DOHH2 (cell line): Measurements from ENCODE around the gene NHERF2.

Experiments used
- H3F3A ChIP-seq: fragments of 200-600 bp; sonication (generic), shearing (Covaris generic); 2 replicates; pipeline ENCODE4 v1.6.0; 2016; ENCODE audit warnings: antibody characterized with exemption, mild to moderate bottlenecking; ENCODE audit not compliant: control insufficient read depth, insufficient read depth
- H3K27ac ChIP-seq: fragments of 200-600 bp; sonication (generic); 2 replicates; pipeline ENCODE4 v1.5.1; 2014; ENCODE audit warnings: low read depth, mild to moderate bottlenecking, low read length, moderate library complexity
- H3K27me3 ChIP-seq: fragments of 200-600 bp; sonication (generic); 2 replicates; pipeline ENCODE4 v1.6.1; 2014; ENCODE audit warnings: mild to moderate bottlenecking, low read length, mixed read lengths; ENCODE audit not compliant: control insufficient read depth
- H3K36me3 ChIP-seq: fragments of 200-600 bp; sonication (generic); 2 replicates; pipeline ENCODE4 v1.6.1; 2014; ENCODE audit warnings: mild to moderate bottlenecking, low read length, moderate library complexity, mixed read lengths; ENCODE audit not compliant: control insufficient read depth
- H3K4me1 ChIP-seq: fragments of 200-600 bp; sonication (generic); 2 replicates; pipeline ENCODE4 v1.6.1; 2014; ENCODE audit warnings: mild to moderate bottlenecking, low read length, mixed read lengths; ENCODE audit not compliant: control insufficient read depth
- H3K4me2 ChIP-seq: fragments of 200-600 bp; sonication (generic); 2 replicates; pipeline ENCODE4 v1.6.0; 2014; ENCODE audit warnings: mild to moderate bottlenecking, low read length, moderate library complexity
- H3K4me3 ChIP-seq: fragments of 200-600 bp; sonication (generic); 2 replicates; pipeline ENCODE4 v1.5.1; 2014; ENCODE audit warnings: mild to moderate bottlenecking, low read length, mixed read lengths
- H3K79me2 ChIP-seq: fragments of 200-600 bp; sonication (generic); 2 replicates; pipeline ENCODE4 v1.6.1; 2014; ENCODE audit warnings: mild to moderate bottlenecking, low read length, mixed read lengths; ENCODE audit not compliant: control insufficient read depth
- H3K9me2 ChIP-seq: fragments of 200-600 bp; sonication (generic); replicated peaks from 2 replicates; pipeline ENCODE4 v1.6.1; 2014; ENCODE audit warnings: mild to moderate bottlenecking, low read length, mixed read lengths; ENCODE audit not compliant: control insufficient read depth
- H3K9me3 ChIP-seq: fragments of 200-600 bp; sonication (generic); 2 replicates; pipeline ENCODE4 v1.6.1; 2014; ENCODE audit warnings: antibody characterized with exemption, low read length, mixed read lengths; ENCODE audit not compliant: control insufficient read depth, insufficient read depth
- H4K20me1 ChIP-seq: fragments of 200-600 bp; sonication (generic); 2 replicates; pipeline ENCODE4 v1.6.0; 2014; ENCODE audit warnings: low read depth, mild to moderate bottlenecking, antibody characterized with exemption, low read length, moderate library complexity; ENCODE audit not compliant: control insufficient read depth, insufficient read depth
- EZH2phosphoT487 ChIP-seq: fragments of 200-600 bp; sonication (generic); IDR thresholded peaks from 2 replicates; pipeline ENCODE4 v1.6.1; 2017; ENCODE audit warnings: borderline replicate concordance, mild to moderate bottlenecking, antibody characterized with exemption, low read length, moderate library complexity, mixed read lengths
- TF ChIP-seq, protein P1 (sequence below): fragments of 200-600 bp; sonication (generic); IDR thresholded peaks from one replicate; pipeline ENCODE4 v1.5.1; 2014; ENCODE audit warnings: antibody characterized with exemption, mild to moderate bottlenecking, low read depth, low read length; ENCODE audit not compliant: poor library complexity, severe bottlenecking

NHERF2 gene

GRCh38 chr16:1985466-1986150 is 41.1 kb upstream of the NHERF2 start:
- peaks cover 27% of the 10 kb centered on the region for H3K36me3 ChIP-seq
- H3K4me1 ChIP-seq, result peaks cover 34% of the 10 kb centered on the region
- no peak overlapping the region for H3K27ac ChIP-seq
- peak overlapping the region; percentile 98 for H3K4me3 ChIP-seq
- no peaks in the 10 kb centered on the region for H3K9me2 ChIP-seq
- H3K9me3 ChIP-seq, result no peaks in the 10 kb centered on the region
- peaks cover 17% of the 10 kb centered on the region for H3K79me2 ChIP-seq
- peaks cover 17% of the 10 kb centered on the region for H3F3A ChIP-seq
- TF ChIP-seq EZH2phosphoT487, result no peak
- TF ChIP-seq, protein P1, sequence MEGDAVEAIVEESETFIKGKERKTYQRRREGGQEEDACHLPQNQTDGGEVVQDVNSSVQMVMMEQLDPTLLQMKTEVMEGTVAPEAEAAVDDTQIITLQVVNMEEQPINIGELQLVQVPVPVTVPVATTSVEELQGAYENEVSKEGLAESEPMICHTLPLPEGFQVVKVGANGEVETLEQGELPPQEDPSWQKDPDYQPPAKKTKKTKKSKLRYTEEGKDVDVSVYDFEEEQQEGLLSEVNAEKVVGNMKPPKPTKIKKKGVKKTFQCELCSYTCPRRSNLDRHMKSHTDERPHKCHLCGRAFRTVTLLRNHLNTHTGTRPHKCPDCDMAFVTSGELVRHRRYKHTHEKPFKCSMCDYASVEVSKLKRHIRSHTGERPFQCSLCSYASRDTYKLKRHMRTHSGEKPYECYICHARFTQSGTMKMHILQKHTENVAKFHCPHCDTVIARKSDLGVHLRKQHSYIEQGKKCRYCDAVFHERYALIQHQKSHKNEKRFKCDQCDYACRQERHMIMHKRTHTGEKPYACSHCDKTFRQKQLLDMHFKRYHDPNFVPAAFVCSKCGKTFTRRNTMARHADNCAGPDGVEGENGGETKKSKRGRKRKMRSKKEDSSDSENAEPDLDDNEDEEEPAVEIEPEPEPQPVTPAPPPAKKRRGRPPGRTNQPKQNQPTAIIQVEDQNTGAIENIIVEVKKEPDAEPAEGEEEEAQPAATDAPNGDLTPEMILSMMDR, result no peak
- no peaks in the 10 kb centered on the region for H4K20me1 ChIP-seq
- H3K27me3 ChIP-seq, result peaks cover 45% of the 10 kb centered on the region
- peak overlapping the region; percentile 99 for H3K4me2 ChIP-seq

DNA sequence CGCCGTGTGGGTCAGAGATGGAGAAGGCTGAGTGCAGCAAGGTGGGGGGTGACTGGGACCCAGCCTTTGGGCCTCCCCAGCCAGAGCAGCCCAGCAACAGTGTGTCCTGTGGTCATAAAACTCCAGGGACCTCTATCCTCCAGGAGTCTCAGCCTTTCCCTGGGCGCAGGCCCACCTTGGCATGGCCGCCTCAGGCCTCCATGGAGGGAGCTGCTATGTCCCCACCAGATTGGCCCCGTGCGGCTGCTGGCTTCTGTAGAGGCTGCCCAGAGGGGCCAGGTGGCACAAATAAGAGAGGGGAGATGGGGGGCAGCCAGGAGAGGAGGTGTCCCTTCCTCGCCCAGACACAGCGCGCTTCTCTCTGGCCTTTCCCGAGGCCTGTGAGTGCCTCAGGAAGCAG is 39.5 kb upstream of the NHERF2 start:
- Histone ChIP-seq H4K20me1 (no peaks in the 10 kb centered on the region), H3K9me3 (no peaks in the 10 kb centered on the region), H3K27ac (no peak overlapping the region), H3K4me2 (no peak overlapping the region), H3K9me2 (no peaks in the 10 kb centered on the region), H3K27me3 (peaks cover 34% of the 10 kb centered on the region), H3K4me3 (no peak overlapping the region), H3K79me2 (peaks cover 17% of the 10 kb centered on the region), H3K36me3 (peaks cover 27% of the 10 kb centered on the region), H3F3A (peaks cover 18% of the 10 kb centered on the region), H3K4me1 (peaks cover 40% of the 10 kb centered on the region)
- TF ChIP-seq EZH2phosphoT487, result no peak
- TF ChIP-seq, protein P1, result no peak

GRCh38 chr16:1989209-1990100 is 37.2 kb upstream of the NHERF2 start, which contains the start of gene SYNGR3:
Gene SYNGR3 (plus strand): TSS chr16:1989970. CDS start chr16:1990103, 133 bp downstream.
- Histone ChIP-seq H3K9me2 (no peaks in the 10 kb centered on the region), H3K9me3 (peaks cover 5% of the 10 kb centered on the region; the same call in 1 of the 2 replicates), H3K4me1 (peaks cover 56% of the 10 kb centered on the region), H3K27ac (peak within 1 kb of the TSS; percentile 77), H4K20me1 (no peaks in the 10 kb centered on the region), H3K4me3 (peak within 1 kb of the TSS; percentile 93), H3K36me3 (peaks cover 30% of the 10 kb centered on the region), H3K79me2 (peaks cover 14% of the 10 kb centered on the region), H3K27me3 (peaks cover 19% of the 10 kb centered on the region), H3K4me2 (peak within 1 kb of the TSS; percentile 100), H3F3A (peaks cover 27% of the 10 kb centered on the region)
- 0 out of 2 replicates have a peak, but pooled peaks have one; percentile 59 for TF ChIP-seq EZH2phosphoT487
- TF ChIP-seq, protein P1, result no peak
